CD4-positive, alpha-beta T cell treated with Interleukin-15 for 4 hours (primary cell): Measurements from ENCODE around the gene FCN1.

Experiments used
- DNase-seq: peaks from one replicate; pipeline ENCODE4 v3.0.0-alpha.2; 2020; ENCODE audit warnings: low spot score

The FCN1 gene

GRCh38 chr9:134951461-134951860 lies 33.7 kb upstream of the FCN1 start:
- no peak for DNase-seq

DNA sequence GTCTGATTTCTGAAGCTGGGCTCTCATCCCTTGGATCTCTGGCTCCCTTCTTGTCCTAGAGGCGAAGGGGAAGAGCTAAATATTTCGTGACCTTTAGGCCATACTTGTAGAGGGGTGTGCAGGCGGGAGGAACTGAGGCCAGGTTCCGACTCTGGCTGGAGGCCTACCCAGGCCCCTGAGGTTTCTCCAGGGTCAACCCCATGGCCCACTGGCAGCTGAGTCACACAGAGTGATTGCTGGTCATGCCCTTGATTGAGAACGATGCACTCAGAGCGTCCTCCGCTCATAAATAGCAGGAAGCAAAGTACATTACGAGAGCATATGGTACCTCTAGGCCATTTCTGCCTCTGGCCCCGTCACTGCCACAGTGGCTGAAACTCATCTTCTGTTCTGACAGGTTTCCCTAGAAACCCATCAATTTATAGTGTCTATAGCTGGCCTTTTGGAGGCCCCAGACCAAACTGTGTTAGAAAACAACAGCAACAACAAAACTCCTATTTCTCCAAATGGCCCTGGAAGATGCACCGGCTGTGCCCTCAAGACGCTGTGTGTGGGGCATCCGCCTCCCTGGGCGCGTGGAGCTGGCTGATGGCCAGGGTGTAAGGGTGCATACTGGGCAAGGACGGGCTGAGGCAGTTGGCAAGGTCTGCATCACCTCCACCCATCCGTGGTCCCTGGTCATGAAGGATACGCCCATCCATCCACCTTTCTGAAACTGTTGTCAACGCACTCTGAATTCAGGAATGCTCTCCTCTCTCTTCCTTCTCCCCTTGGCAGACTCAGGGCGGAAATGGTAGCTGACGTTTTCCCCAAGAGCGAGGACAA lies 32.9 kb upstream of the FCN1 start:
- no peak for DNase-seq

GRCh38 chr9:134949681-134950385 lies 32.1 kb upstream of the FCN1 start:
- DNase-seq: no peak

GRCh38 chr9:134948149-134948548 lies 30.4 kb upstream of the FCN1 start:
- no peak for DNase-seq

GRCh38 chr9:134947265-134947955 lies 29.7 kb upstream of the FCN1 start:
- no peak for DNase-seq

- no peak for DNase-seq
These were observed 29.0 kb upstream of the FCN1 start for GRCh38 chr9:134946663-134947062.

- DNase-seq: no peak
These were observed 28.0 kb upstream of the FCN1 start for GRCh38 chr9:134945509-134946275.

- DNase-seq: no peak
These were observed 27.2 kb upstream of the FCN1 start for GRCh38 chr9:134944916-134945315.

DNA sequence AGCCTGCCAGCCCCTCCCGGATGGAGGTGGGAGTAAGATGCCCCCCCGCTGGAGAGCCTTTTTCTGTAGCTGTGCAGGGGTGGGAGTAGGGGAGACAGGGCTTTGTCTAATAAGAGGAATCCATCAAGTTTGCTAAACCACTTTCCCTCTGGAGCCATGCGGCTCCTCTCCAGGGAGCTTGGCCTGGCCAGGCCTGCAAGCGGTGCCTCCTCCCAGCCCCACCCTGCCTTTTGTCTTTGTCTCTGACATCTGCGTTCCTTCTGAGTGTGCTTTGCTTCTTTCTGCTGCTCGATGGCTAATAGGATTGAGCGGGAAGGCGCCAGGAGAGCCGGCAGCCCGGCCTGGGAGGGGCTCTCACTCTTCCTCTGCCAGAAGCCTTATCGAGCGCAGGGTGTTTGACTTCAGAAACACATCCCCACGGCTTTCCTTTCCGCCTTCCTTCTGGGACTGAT lies 26.7 kb upstream of the FCN1 start:
- no peak for DNase-seq

- DNase-seq: no peak
These were observed 26.1 kb upstream of the FCN1 start for GRCh38 chr9:134943836-134944235.

DNA sequence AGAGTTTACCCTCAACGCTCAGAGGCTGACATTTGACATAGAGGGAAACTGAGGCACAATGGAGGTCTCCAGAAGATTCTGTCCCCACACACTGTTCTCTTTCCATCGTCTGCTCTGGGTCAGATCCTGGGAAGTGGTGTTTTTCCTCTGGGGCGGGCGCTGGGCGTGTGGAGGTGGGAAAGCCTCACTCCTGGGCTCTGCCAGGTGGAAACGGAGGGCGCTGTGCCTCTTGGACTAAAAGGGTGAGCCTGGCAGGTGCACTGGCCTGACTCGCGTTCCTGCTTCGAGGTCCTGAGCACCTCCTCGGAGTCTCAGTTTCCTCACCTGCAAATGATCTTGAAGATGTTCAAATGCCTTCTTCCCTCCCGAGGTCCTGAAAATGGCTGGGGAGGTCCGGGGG lies 25.7 kb upstream of the FCN1 start:
- no peak for DNase-seq

GRCh38 chr9:134942788-134943184 lies 25.1 kb upstream of the FCN1 start:
- no peak for DNase-seq

DNA sequence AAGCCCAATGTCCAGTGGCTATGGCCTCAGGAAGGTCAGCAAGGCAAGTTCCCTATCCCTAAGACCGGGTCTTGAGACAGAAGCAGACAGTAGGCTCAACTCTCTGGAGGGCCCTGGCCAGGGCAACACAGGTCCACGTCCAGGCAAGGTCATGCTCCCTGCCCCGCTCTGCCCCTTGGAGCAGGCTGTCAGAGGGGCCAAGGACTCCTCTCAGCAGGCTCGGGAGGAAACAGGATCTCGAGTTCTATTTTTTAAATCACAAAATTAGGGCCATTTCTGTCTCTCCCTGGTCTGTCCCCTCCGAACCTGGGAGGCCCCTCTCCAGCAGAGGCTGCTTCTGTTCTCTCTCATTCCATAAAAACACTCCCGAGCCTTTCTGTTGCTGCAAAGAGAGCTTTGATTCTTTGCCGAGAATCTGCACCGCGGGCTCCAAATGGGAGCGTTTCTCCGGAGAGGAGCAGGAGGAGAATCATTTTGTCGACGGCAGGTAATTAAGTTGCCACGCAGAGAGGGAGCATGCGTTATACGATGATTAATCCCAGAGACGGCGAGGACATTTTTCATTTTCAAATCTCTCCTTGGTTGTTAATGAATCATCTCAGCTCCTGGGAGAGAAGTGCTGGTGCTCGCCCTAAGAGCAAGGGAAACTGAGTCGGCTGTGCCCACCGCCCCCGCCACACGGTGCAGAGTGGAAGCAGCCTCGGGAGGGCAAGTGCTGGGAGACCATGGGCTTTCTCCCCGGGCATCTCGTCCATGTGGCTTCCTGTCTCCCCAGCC lies 24.5 kb upstream of the FCN1 start:
- no peak for DNase-seq

GRCh38 chr9:134940236-134941208 lies 22.8 kb upstream of the FCN1 start:
- DNase-seq: no peak

DNA sequence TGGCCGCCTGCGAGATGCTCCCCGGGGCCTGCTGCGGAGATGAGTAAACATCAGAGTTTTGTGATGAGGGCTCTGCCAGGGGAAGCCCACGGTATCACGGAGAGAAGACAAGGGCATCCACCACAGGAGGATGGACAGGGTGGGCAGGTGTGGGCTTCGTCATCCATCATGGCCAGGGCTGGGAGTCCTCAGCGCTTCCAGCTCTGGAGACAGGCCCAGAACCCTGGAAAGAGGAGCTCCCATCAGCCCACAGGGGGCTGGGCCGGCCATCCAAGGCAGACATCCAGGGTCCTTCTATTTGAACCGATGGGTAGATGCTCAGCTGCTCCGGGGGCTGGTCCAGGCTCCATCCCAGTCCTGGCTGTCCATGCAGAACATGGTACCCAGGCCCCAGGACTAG lies 22.1 kb upstream of the FCN1 start:
- no peak for DNase-seq

DNA sequence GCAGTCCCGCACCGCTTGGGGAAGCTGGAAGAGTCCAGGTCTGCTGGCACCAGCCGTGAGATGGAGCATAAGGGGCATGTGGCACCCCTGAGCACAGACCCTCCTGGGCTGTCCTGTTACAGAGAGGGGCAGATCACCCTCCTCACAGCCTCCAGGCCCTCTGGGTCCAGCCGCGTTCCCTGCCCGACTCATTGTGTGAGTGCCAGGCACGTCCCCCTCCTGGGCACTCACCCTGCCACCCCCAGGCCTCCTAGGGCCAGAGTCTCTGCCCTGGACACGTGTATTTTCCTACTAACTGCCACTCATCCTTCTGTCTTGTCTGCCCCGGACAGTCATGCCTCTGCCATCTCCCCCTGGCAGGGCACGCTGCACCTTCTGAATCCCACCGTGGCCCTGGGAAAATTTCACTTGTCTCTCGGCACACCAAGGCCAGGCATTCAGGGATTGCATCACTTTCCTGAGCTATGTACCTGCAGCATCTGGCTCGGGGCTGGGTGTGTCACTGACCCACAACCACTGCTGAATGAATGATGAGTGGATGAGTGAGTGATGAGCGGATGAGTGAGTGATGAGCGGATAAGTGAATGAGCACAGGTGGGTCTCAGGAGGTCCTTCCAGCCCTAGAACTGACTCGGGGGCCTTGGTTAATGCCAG lies 21.5 kb upstream of the FCN1 start:
- no peak for DNase-seq

GRCh38 chr9:134938346-134939079 lies 20.8 kb upstream of the FCN1 start:
- DNase-seq: no peak

DNA sequence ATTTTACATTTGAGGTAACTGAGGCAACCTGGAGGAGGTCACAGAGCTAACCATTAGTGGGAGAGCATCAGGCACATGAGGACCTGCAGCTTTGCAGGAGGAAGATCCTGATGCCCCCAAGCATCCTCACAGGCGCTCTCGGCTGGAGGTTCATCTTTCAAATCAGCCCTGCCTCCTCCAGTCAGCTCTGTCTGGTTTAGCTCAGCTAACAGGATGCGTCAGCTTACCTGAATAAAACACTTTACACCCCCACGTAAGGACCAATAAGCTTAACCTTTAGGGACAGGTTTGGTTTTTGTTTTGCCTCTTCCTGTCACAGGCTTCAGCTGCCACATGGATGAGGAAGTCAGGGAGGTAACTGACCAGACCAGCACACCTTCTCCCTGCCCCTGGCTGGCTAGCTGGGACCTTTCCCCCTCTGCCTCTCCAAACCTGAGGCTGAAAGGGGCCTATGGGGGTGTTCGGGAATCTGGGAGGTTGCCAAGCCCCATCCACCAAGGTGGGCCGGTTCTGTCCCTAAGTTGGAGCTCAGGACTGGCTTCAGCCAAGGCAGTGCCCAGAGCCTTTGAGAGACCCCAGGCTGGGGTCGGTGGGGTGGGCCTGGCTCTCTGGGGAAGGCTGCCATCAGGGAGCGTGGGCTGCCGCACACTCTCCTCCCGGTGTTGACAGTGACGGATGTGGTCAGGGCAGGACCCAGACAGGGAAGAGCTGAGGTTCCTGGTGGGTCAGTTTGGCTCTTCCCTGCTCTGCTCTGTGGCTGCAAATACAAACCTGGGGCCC lies 20.0 kb upstream of the FCN1 start:
- no peak for DNase-seq
